ENCODE measurements around the gene POLE. TPM values are rescaled to one million over a fixed set of nuclear protein-coding genes. Genes with fewer than 3 reads are reported as not detected.

Gene POLE
- 41.2 to 49.7 TPM (median 44.5 TPM) in 5 replicates for total RNA-seq (2022; extraction: Qiagen RNA extraction; ENCODE audit: low read depth)

GRCh38 chr12:132687211-132688164, at the start of gene POLE, which contains the start of gene PXMP2:
POLE (minus strand) TSS chr12:132687342; CDS start chr12:132687315, 27 bp downstream.
PXMP2 (plus strand) TSS chr12:132687587; CDS start chr12:132687671, 84 bp downstream.

DNA sequence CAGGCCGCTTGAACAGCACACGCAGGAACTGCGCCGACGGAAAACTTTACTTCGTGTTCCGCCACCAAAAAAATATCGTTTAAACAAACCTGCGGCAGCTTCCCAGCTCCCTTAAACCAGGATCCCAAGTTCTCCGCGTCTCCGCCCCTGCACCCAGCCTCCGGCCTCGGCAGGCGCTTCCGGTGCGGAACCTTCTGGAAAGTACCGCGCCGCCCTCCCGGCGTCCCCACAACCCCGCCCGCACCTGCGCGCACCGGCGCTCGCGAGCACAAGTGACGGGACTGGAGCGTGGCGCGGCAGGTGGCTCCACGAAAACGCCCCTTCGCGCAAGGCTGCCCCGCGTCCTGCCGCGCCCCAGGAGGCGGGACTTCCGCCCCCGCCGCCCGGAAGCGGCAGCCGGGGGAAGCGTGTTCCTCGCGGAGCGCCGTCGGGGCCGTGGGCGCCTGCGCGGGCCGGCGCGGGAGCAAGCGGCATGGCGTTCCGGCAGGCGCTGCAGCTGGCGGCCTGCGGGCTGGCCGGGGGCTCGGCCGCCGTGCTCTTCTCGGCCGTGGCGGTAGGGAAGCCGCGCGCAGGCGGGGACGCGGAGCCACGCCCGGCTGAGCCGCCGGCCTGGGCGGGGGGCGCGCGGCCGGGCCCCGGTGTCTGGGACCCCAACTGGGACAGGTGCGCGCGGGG, 23.4 kb upstream of the POLE start, which contains the start of gene PGAM5:
Gene PGAM5, plus strand, starts transcription at position 438 of the 675 bp plus-strand sequence. Its CDS starts 35 bp downstream, at position 473.

DNA sequence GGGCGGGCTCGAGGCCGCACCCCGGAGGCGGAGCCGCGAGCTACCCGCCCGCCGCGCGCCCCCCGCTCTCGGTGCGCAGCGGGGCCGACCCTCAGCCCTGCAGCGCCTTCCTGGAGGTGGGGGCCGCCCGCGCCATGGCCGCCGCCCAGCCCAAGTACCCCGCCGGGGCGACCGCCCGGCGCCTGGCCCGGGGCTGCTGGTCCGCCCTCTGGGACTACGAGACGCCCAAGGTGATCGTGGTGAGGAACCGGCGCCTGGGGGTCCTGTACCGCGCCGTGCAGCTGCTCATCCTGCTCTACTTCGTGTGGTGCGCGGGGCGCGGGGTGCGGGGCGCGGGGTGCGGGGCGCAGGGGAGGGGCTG, 68.5 kb downstream of the POLE start, which contains the start of gene P2RX2:
Gene P2RX2, plus strand, starts transcription at position 94 of the 361 bp plus-strand sequence. Its CDS starts 41 bp downstream, at position 135.

GRCh38 chr12:132610051-132610759, 76.9 kb downstream of the POLE start, which contains the start of gene LRCOL1:
LRCOL1 (minus strand) TSS chr12:132610582; CDS start chr12:132606251, 4,331 bp downstream.

Other genes with a start within 250 kb of the POLE start
- 50.9 to 94.0 TPM (median 81.4 TPM) in 5 replicates for gene FBRSL1, start 197.2 kb downstream of the POLE start, total RNA-seq (2022; extraction: Qiagen RNA extraction; ENCODE audit: low read depth)
- not detected in 5 replicates for gene LRCOL1, start 76.8 kb downstream of the POLE start, total RNA-seq (2022; extraction: Qiagen RNA extraction; ENCODE audit: low read depth)
- gene P2RX2, start 68.6 kb downstream of the POLE start, total RNA-seq (2022; extraction: Qiagen RNA extraction; ENCODE audit: low read depth): not detected in 5 replicates
- 21.5 to 35.7 TPM (median 30.5 TPM) in 5 replicates for gene PXMP2, start 245 bp upstream of the POLE start, total RNA-seq (2022; extraction: Qiagen RNA extraction; ENCODE audit: low read depth)
- gene PGAM5, start 23.5 kb upstream of the POLE start, total RNA-seq (2022; extraction: Qiagen RNA extraction; ENCODE audit: low read depth): 39.7 to 60.9 TPM (median 53.4 TPM) in 5 replicates
- 74.0 to 84.5 TPM (median 80.3 TPM) in 5 replicates for gene ANKLE2, start 74.5 kb upstream of the POLE start, total RNA-seq (2022; extraction: Qiagen RNA extraction; ENCODE audit: low read depth)
- gene GOLGA3, start 141.5 kb upstream of the POLE start, total RNA-seq (2022; extraction: Qiagen RNA extraction; ENCODE audit: low read depth): 17.6 to 25.0 TPM (median 20.4 TPM) in 5 replicates
- 18.6 to 21.4 TPM (median 19.9 TPM) in 5 replicates for gene CHFR, start 200.3 kb upstream of the POLE start, total RNA-seq (2022; extraction: Qiagen RNA extraction; ENCODE audit: low read depth)

Data from A549 treated with RU486 at 1 μM for 4 hours (cell line).